ENCODE data around the gene ETS2. TPM values are rescaled to one million over a fixed set of nuclear protein-coding genes. Genes with fewer than 3 reads are reported as not detected.

ETS2 gene
- total RNA-seq, 1 donor from 2014 or later = 43.9 TPM

DNA sequence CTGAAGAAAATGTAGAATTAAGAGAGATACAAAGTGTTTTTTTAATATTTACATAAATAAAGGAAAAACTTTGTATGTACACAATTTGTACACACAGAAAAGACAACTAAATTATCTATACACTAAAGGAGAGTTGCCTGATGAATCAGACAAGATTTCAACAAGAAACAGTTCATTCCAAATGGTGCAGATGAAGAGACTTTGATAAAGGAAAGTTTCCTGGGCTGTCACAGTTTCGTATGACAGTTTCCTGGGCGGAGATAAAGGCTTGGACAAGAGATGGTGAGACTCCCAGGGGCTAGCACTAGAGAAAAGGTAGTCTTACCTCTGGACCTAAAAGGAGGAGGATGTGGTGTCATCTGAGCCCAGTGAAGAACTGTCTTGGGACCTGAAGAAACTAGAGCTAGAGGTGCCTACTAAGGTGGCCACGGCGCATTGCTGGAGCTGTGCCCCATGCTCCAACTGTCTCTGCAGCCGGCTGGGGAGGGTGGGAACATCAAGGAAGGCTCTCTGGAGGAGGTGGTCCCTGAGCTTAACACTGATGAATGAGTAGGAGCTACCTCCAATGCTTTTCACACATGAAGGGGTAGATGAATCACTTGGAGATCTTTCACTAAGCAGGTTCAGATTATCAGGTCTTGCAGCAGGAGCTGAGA, 32.2 kb downstream of the ETS2 start:
- Mint-ChIP-seq H3K9me3 (ENCODE audit: low read depth) (peaks cover 6% of the 10 kb centered on the region), H3K4me1 (ENCODE audit: low read depth) (peaks cover 9% of the 10 kb centered on the region), H3K4me3 (ENCODE audit: low read depth) (no peak overlapping the region), H3K27me3 (no peaks in the 10 kb centered on the region), H3K27ac (no peak overlapping the region), H3K36me3 (ENCODE audit: insufficient read depth) (no peaks in the 10 kb centered on the region)
- no peak for TF ChIP-seq CTCF (IDR thresholded peaks at IDR 0.05; ENCODE audit: unreplicated experiment)
- no peak for DNase-seq (ENCODE audit: low spot score, unreplicated experiment)

- TF ChIP-seq CTCF (IDR thresholded peaks at IDR 0.05; ENCODE audit: unreplicated experiment) = no peak
- peaks cover 6% of the 10 kb centered on the region for H3K9me3 Mint-ChIP-seq (ENCODE audit: low read depth)
- peaks cover 9% of the 10 kb centered on the region for H3K4me1 Mint-ChIP-seq (ENCODE audit: low read depth)
- H3K27ac Mint-ChIP-seq = no peak overlapping the region
- H3K4me3 Mint-ChIP-seq (ENCODE audit: low read depth) = no peak overlapping the region
- no peaks in the 10 kb centered on the region for H3K36me3 Mint-ChIP-seq (ENCODE audit: insufficient read depth)
- no peak for DNase-seq (ENCODE audit: low spot score, unreplicated experiment)
- H3K27me3 Mint-ChIP-seq = no peaks in the 10 kb centered on the region
These were observed 33.0 kb downstream of the ETS2 start for GRCh38 chr21:38838598-38839327.

- H3K27me3 Mint-ChIP-seq = no peaks in the 10 kb centered on the region
- H3K4me3 Mint-ChIP-seq (ENCODE audit: low read depth) = no peak overlapping the region
- no peaks in the 10 kb centered on the region for H3K36me3 Mint-ChIP-seq (ENCODE audit: insufficient read depth)
- peaks cover 6% of the 10 kb centered on the region for H3K9me3 Mint-ChIP-seq (ENCODE audit: low read depth)
- no peak for TF ChIP-seq CTCF (IDR thresholded peaks at IDR 0.05; ENCODE audit: unreplicated experiment)
- DNase-seq (ENCODE audit: low spot score, unreplicated experiment) = no peak
- H3K27ac Mint-ChIP-seq = no peak overlapping the region
- peaks cover 6% of the 10 kb centered on the region for H3K4me1 Mint-ChIP-seq (ENCODE audit: low read depth)
These were observed 33.9 kb downstream of the ETS2 start for GRCh38 chr21:38839328-38840286.

GRCh38 chr21:38840456-38841300, 34.9 kb downstream of the ETS2 start:
- Mint-ChIP-seq H3K9me3 (ENCODE audit: low read depth) (peaks cover 6% of the 10 kb centered on the region), H3K4me3 (ENCODE audit: low read depth) (no peak overlapping the region), H3K27ac (no peak overlapping the region), H3K36me3 (ENCODE audit: insufficient read depth) (no peaks in the 10 kb centered on the region), H3K27me3 (no peaks in the 10 kb centered on the region), H3K4me1 (ENCODE audit: low read depth) (no peaks in the 10 kb centered on the region)
- DNase-seq (ENCODE audit: low spot score, unreplicated experiment) = no peak
- no peak for TF ChIP-seq CTCF (IDR thresholded peaks at IDR 0.05; ENCODE audit: unreplicated experiment)

All from progenitor cell of endocrine pancreas (in vitro differentiated cells).